NCI-H1694 (cell line): ENCODE results near the gene UBL4B.

Experiments
- DNase-seq: peaks from one replicate; lab custom pipeline; 2025; lab: John Stamatoyannopoulos, UW

The UBL4B gene

GRCh38 chr1:110114784-110115183 is 2.5 kb downstream of the UBL4B start:
- DNase-seq, result no peak

- no peak for DNase-seq
Measured at GRCh38 chr1:110118636-110119396, 6.6 kb downstream of the UBL4B start.

DNA sequence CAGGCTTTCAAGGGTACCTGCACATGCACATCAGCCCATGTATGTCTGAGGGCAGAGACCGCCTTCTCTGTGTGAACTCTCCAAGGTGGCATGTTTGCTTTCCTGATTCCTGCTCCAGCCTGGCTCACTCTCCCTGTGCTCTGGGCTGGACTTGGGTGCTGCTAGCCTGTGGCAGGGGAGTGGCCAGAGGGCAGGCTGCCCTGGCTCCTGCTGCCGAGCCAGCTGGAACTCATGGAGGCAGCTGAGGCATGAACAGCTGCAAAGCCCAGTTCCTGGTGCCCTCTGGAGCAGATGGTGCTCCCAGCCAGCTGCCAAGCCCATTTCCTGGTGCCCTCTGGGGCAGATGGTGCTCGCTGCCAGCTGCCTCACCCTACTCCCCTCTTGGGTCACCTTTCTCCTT is 7.6 kb downstream of the UBL4B start:
- peak; percentile 52 for DNase-seq

DNA sequence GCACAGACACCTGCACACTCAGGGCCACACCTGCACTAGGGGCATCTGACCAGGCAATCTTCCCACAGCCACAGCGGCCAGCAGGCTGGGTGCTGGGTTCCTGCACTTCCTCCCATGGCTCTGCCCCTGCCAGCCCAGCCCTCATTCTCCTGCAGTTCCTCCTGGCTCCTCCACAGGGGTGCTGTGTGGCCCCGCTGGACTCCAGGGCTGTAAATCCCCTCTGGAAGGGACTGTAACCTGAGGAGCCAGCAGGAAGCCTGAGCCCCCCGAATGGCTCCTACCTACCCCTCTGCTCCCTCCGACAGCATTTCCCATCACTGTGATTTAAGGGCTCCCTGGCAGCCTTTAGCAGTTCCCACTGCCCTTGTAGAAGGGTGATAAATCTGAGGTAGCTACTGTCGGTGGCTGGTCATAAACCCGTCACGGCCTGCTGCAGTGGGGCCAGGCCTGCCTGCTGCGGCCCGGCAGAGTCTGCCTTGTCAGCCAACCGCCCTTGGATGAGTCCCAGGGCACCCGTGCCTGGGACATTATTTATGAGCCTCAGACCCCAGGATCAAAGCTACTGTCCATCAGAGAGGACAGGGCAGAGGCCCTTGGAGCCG is 8.8 kb downstream of the UBL4B start:
- DNase-seq, result no peak

DNA sequence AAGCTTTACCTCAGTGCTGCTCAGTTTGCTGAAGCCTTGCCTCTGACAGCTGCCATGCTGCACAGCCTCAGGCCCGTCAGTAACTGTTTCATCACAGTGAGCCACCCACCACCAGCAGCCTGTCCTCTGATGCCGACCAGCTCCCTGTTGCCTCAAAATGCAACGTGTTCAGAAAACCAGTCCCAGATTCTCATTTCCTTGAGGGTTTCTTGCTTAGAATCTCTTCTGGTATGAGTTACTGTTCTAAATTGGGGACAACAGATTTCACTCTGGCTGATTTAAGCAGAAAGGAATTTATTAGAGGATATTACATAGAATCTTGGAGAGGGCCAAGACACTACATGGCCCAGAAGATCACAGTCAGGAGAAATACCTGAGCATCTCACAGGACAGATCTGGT is 11.0 kb downstream of the UBL4B start:
- no peak for DNase-seq

- no peak for DNase-seq
Measured at GRCh38 chr1:110125810-110126209, 13.6 kb downstream of the UBL4B start.

DNA sequence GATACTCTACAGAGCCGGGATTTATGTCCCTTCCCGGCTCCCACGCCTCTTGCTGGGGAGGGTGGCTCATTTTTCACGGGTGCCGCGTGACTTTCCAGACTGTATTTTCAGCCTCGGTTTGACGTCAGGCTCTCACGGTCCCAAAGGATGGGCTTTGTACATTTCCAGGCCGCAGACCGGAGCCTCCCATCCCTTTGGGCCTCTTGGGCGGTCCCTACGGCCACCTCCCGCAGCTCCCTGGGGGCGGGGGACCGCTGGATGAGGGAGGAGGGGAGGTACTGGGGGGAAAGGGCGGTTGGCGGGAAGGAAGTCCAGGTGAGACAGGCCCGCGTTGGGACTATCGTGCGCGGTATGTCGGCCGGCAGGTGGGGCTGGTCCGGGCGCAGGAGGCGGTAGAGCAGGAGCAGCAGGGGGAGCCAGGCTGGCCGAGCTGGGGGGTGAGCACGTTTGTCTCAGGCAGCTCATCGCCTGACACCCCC is 17.9 kb downstream of the UBL4B start:
- DNase-seq, result no peak

- no peak for DNase-seq
Measured at GRCh38 chr1:110130989-110131388, 18.7 kb downstream of the UBL4B start.

- no peak for DNase-seq
Measured at GRCh38 chr1:110132682-110133081, 20.4 kb downstream of the UBL4B start.

- no peak for DNase-seq
Measured at GRCh38 chr1:110133436-110133835, 21.2 kb downstream of the UBL4B start.

DNA sequence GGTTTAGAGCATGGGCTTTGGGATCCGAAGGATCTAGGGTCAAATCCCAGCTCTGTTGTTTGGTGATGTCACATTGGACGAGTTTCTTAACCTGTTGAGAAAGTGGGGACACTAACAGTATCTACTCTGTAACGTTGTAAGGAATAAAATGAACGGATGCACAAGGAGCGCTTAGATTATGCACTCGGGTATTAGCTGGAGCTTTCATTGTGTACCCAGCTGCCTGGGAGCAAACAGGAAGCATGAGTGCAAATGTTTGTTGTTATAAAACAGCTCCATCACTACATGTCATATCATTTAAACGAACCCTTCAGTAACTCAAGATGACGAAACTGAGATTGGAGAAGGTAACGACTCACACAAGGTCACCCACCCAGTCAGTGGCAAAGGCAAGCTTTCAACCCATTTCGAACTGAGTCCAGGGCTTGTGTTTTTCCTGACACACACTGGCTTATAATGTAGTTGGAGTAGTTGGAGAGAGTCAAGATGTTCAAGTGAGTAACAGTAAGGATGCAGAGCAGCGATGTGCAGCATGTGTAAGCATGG is 21.9 kb downstream of the UBL4B start:
- DNase-seq, result no peak

DNA sequence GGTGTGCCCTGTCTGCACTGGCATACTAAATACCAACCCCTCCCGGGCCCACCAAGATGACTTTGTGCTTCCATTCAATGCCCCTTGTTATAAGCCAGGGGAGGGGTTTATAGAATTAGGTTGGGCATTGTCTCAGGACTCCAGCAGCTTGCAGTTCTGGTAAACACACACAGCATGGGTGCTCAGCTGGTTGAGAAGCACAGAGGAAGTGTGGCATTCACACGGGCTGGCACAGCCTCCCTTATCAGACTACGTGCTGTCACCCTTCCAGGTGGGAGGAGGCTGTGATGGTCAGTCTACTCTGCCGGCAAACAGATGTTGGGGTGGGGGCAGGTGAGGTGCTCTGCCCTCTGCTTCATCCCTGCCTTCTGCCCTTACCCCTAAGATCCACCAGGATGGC is 23.0 kb downstream of the UBL4B start:
- DNase-seq, result no peak

- no peak for DNase-seq
Measured at GRCh38 chr1:110135666-110136065, 23.4 kb downstream of the UBL4B start.

- peak; percentile 56 for DNase-seq
Measured at GRCh38 chr1:110136911-110137310, 24.7 kb downstream of the UBL4B start.

- DNase-seq, result no peak
Measured at GRCh38 chr1:110138956-110139355, 26.7 kb downstream of the UBL4B start.

GRCh38 chr1:110144366-110144765 is 32.1 kb downstream of the UBL4B start:
- no peak for DNase-seq

DNA sequence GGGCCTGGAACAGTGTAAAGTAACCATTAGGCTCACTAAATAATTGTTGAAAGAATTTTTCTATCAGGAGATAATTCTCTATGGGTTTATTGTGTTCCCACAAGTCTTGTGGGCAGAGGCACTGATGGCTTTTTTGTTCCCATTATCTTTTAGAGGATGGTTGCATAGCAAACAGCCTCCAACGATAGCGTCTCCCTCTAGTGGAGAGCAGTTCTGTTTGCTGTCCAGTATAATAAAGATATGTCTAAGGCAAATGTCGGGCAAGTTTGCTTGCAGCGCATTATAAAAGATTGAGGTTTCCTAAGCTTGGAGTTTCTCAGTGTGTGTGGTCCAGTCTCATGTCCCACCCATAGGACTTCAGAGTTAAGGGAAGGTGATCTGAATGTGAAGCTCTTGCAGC is 36.7 kb downstream of the UBL4B start:
- DNase-seq, result peak; percentile 32

GRCh38 chr1:110150330-110151174 is 38.3 kb downstream of the UBL4B start, which contains the start of gene SLC6A17:
SLC6A17 (plus strand) TSS chr1:110150494; CDS start chr1:110166930, 16,436 bp downstream.
- peak; percentile 23 for DNase-seq

DNA sequence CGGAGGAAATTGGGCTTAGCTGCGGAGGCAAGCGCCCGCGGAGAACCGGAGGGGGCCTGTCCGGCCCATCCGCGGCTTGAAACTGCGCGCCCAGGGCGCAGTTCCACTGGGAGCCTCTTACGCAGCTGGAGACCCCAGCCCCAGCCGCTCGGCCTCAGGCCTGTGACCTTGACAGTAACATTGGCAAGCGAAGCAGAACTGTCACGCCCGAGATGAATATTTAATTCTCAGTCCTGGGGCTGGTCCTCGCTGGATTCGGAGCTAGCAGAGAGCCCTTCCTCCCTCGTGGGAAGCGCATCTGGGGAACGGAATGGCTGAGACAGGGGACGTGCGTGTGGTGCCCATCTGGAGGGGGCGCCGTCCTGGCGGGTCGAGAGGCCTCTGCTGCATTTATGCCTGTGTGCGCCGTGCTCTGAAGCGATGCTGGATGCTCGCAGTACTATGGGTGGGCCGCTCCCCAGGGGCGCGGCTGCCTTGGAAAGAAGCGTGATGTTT is 39.0 kb downstream of the UBL4B start:
- no peak for DNase-seq

GRCh38 chr1:110152133-110152785 is 40.0 kb downstream of the UBL4B start:
- DNase-seq, result no peak

DNA sequence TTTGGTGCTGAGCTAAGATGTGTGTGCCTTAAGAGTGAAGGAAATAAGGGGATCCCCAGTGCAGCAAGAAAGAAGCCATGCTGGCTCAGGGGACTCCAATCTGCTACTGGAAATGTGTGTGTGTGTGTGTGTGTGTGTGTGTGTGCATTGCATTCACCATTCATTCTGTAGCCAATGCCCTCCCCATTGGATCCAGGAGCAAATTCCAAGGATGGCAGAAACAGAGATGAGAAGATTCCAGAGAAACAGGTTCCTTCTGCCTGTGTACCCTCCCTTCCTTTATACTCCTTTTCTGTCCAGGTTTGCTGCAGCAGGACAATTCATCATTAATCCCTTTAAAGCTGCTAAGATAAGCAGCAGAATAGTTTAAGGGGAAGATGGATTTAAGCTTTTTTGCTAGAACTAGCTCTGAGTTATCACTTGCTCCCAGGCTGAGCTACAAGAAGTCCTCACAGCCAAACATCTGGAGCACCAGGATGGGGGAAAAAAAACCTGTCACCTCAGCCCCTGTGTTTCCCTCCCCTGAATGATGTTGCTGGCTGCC is 41.2 kb downstream of the UBL4B start:
- no peak for DNase-seq
